Kidney epithelial cell (primary cell): ENCODE data around the gene ZNF516. TPM values are rescaled to one million over a fixed set of nuclear protein-coding genes. Genes with fewer than 3 reads are reported as not detected.
A peak's percentile ranks its signal among the peaks of the same experiment; 100 is the strongest.

Experiments used
- DNase-seq: peaks from one replicate; pipeline ENCODE4 v3.0.0-alpha.2; 2010; ENCODE audit warnings: low read depth
- H3K27me3 ChIP-seq: 2 replicates; pipeline ENCODE4 v1.6.0; 2011; ENCODE audit warnings: low read length; ENCODE audit not compliant: control insufficient read depth, insufficient read depth
- H3K36me3 ChIP-seq: 2 replicates; pipeline ENCODE4 v1.5.1; 2011; ENCODE audit warnings: low read length; ENCODE audit not compliant: control insufficient read depth, insufficient read depth
- H3K4me3 ChIP-seq: 2 replicates; pipeline ENCODE4 v1.5.1; 2011; ENCODE audit warnings: low read depth, mild to moderate bottlenecking, control low read depth, low read length
- total RNA-seq: library from RNA; depleted of rRNA; stranded (reverse); fragments of >200 nt; gene quantifications from 2 replicates; pipeline ENCODE4 v1.2.3, GENCODE V29; 2015
- TF ChIP-seq, protein P1 (sequence below): IDR thresholded peaks from 2 replicates; pipeline ENCODE4 v1.5.1; 2011; ENCODE audit warnings: mild to moderate bottlenecking, moderate library complexity, low read length, control low read depth, inconsistent platforms; ENCODE audit not compliant: insufficient read depth, poor library complexity, severe bottlenecking

ZNF516 gene
- total RNA-seq, 1 donor from 2014 or later: 56.1 TPM

GRCh38 chr18:76426737-76427305 lies 68.2 kb downstream of the ZNF516 start:
- Histone ChIP-seq H3K36me3 (no peaks in the 10 kb centered on the region), H3K27me3 (no peaks in the 10 kb centered on the region), H3K4me3 (no peak overlapping the region)
- DNase-seq: no peak
- TF ChIP-seq, protein P1, sequence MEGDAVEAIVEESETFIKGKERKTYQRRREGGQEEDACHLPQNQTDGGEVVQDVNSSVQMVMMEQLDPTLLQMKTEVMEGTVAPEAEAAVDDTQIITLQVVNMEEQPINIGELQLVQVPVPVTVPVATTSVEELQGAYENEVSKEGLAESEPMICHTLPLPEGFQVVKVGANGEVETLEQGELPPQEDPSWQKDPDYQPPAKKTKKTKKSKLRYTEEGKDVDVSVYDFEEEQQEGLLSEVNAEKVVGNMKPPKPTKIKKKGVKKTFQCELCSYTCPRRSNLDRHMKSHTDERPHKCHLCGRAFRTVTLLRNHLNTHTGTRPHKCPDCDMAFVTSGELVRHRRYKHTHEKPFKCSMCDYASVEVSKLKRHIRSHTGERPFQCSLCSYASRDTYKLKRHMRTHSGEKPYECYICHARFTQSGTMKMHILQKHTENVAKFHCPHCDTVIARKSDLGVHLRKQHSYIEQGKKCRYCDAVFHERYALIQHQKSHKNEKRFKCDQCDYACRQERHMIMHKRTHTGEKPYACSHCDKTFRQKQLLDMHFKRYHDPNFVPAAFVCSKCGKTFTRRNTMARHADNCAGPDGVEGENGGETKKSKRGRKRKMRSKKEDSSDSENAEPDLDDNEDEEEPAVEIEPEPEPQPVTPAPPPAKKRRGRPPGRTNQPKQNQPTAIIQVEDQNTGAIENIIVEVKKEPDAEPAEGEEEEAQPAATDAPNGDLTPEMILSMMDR: peak; percentile 88

GRCh38 chr18:76425146-76426131 lies 69.6 kb downstream of the ZNF516 start:
- Histone ChIP-seq H3K36me3 (no peaks in the 10 kb centered on the region), H3K27me3 (no peaks in the 10 kb centered on the region), H3K4me3 (no peak overlapping the region)
- TF ChIP-seq, protein P1: no peak
- no peak for DNase-seq

- TF ChIP-seq, protein P1: no peak
- no peak for DNase-seq
- Histone ChIP-seq H3K4me3 (no peak overlapping the region), H3K27me3 (no peaks in the 10 kb centered on the region), H3K36me3 (no peaks in the 10 kb centered on the region)
Measured at GRCh38 chr18:76422838-76423237, 72.2 kb downstream of the ZNF516 start.

DNA sequence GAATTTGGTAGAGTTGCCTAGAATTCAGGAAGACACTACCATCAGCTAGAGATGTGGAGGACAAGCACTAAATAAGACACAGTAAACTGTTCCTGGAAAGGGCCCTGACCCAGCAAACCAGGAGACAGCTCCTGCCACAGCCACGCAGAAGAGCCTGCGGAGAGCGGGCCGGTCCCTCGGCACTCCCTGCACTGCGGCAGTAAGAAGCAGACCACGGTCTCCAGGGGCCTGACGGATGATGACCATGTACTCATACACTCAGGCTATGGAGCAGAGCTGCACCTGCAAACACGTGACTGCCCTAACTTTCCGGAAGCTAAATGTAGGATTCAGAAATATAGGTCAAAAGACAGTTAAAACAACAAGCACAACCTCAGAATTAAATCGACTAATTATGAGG lies 72.9 kb downstream of the ZNF516 start:
- no peak for DNase-seq
- TF ChIP-seq, protein P1: no peak

DNA sequence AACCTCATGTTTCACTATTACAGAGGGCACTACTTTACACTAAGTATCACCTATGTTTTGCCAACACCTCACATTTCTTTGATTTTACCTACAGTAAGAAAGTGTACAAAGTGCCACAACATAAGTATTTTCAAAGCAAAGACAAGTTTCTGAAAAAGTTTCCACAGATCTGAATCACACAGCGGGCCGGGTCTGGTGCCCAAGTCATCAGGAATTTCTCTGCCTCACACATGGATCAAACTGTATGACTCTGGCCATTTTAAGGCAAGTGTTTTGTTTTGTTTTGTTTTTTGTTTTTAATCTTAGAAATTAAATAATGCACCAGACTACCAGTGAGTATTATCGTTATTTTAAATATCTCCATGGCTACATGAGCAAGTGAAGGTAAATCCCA lies 73.4 kb downstream of the ZNF516 start:
- no peaks in the 10 kb centered on the region for H3K27me3 ChIP-seq
- no peak for DNase-seq
- H3K36me3 ChIP-seq: no peaks in the 10 kb centered on the region
- no peak overlapping the region for H3K4me3 ChIP-seq
- TF ChIP-seq, protein P1: no peak

More for the DNA sequence above, 72.9 kb downstream of the ZNF516 start:
- Histone ChIP-seq H3K4me3 (no peak overlapping the region), H3K27me3 (no peaks in the 10 kb centered on the region), H3K36me3 (no peaks in the 10 kb centered on the region)
